ENCODE results near the gene CAMKV. TPM values are rescaled to one million over a fixed set of nuclear protein-coding genes. Genes with fewer than 3 reads are reported as not detected.

Gene CAMKV
- total and polyA plus RNA-seq, 2 of the 4 experiments (the other 2 are of a cell fraction) = not detected

DNA sequence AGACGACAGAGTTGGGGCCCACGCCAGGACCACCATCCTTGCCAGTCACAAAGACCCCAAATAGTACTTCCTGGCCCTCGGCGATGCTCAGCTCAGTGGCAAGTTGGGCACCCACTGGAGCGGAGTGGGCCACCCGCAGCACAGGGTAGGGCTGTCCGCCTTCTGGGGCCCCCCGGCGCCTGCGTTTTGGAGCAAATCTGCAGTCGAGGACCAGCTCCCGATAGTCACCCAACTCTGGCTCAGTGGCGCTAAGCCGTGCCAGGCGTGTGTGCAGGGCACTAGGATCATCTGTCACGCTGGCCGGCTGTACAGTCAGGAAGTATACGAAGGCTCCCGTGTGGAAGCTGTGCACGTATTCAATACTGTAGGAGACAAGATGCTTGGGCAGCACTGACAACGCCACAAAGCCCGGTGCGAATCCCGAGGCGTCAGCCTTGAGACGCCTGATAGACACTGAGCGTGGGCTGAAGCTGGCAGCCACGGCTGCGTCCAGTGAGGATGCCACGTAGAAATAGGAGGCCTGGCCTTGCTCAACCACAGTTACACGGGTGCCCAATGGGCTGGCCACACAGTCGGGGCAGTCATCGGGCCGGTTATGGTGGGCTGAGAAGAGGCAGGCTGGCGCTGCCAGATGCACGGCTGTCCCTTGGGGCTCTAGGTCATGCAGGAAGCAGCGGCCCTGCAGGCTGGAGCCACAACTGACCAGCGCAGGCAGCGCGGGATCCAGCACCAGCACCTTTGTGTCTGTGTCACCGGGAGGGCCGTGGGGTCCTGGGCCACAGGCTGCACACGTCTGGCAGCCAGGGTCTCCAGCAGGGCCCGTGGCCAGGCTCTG is 33.0 kb upstream of the CAMKV start (continued):
- TF ChIP-seq, protein P1, sequence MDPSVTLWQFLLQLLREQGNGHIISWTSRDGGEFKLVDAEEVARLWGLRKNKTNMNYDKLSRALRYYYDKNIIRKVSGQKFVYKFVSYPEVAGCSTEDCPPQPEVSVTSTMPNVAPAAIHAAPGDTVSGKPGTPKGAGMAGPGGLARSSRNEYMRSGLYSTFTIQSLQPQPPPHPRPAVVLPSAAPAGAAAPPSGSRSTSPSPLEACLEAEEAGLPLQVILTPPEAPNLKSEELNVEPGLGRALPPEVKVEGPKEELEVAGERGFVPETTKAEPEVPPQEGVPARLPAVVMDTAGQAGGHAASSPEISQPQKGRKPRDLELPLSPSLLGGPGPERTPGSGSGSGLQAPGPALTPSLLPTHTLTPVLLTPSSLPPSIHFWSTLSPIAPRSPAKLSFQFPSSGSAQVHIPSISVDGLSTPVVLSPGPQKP (IDR thresholded peaks at IDR 0.05; ENCODE audit: borderline replicate concordance, low read depth, low read length) = no peak
